Measurements from ENCODE around the gene ZSCAN21.
A peak's percentile ranks its signal among the peaks of the same experiment; 100 is the strongest.

Gene ZSCAN21

GRCh38 chr7:100079024-100079560 lies 29.5 kb downstream of the ZSCAN21 start (continued):
- TF ChIP-seq, protein P1, sequence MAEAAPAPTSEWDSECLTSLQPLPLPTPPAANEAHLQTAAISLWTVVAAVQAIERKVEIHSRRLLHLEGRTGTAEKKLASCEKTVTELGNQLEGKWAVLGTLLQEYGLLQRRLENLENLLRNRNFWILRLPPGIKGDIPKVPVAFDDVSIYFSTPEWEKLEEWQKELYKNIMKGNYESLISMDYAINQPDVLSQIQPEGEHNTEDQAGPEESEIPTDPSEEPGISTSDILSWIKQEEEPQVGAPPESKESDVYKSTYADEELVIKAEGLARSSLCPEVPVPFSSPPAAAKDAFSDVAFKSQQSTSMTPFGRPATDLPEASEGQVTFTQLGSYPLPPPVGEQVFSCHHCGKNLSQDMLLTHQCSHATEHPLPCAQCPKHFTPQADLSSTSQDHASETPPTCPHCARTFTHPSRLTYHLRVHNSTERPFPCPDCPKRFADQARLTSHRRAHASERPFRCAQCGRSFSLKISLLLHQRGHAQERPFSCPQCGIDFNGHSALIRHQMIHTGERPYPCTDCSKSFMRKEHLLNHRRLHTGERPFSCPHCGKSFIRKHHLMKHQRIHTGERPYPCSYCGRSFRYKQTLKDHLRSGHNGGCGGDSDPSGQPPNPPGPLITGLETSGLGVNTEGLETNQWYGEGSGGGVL (tag by site-specific recombination; IDR thresholded peaks at IDR 0.05), result no peak
- TF ChIP-seq ZNF426 (tag by site-specific recombination; IDR thresholded peaks at IDR 0.05) (no peak), KLF16 (tag by site-specific recombination; IDR thresholded peaks at IDR 0.05) (no peak), ZNF157 (tag by site-specific recombination; IDR thresholded peaks at IDR 0.05) (no peak), ZSCAN30 (tag by site-specific recombination; IDR thresholded peaks at IDR 0.05) (no peak), ZNF529 (tag by site-specific recombination; IDR thresholded peaks at IDR 0.05; ENCODE audit: insufficient replicate concordance) (no peak), ZNF624 (tag by site-specific recombination; IDR thresholded peaks at IDR 0.05) (no peak), ZNF2 (tag by site-specific recombination; IDR thresholded peaks at IDR 0.05) (no peak), ZNF510 (tag by site-specific recombination; IDR thresholded peaks at IDR 0.05; ENCODE audit: insufficient replicate concordance) (no peak), AEBP2 (tag by site-specific recombination; IDR thresholded peaks at IDR 0.05; ENCODE audit: borderline replicate concordance) (no peak), ZNF544 (tag by site-specific recombination; IDR thresholded peaks at IDR 0.05) (no peak), HOXD13 (CRISPR knock-in tag; IDR thresholded peaks at IDR 0.05; ENCODE audit: borderline replicate concordance) (no peak)
- TF ChIP-seq, protein P2, sequence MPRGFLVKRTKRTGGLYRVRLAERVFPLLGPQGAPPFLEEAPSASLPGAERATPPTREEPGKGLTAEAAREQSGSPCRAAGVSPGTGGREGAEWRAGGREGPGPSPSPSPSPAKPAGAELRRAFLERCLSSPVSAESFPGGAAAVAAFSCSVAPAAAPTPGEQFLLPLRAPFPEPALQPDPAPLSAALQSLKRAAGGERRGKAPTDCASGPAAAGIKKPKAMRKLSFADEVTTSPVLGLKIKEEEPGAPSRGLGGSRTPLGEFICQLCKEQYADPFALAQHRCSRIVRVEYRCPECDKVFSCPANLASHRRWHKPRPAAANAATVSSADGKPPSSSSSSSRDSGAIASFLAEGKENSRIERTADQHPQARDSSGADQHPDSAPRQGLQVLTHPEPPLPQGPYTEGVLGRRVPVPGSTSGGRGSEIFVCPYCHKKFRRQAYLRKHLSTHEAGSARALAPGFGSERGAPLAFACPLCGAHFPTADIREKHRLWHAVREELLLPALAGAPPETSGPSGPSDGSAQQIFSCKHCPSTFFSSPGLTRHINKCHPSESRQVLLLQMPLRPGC (tag by site-specific recombination; IDR thresholded peaks at IDR 0.05), result no peak

- TF ChIP-seq ZNF830 (tag by site-specific recombination; IDR thresholded peaks at IDR 0.05; ENCODE audit: low read depth) (no peak), ZBTB17 (tag by site-specific recombination; IDR thresholded peaks at IDR 0.05) (peak; percentile 86), ZNF24 (tag by site-specific recombination; IDR thresholded peaks at IDR 0.05) (no peak)
- Histone ChIP-seq H3K4me1 (ENCODE audit: control insufficient read depth, insufficient read depth, low read length) (no peaks in the 10 kb centered on the region), H3K4me3 (ENCODE audit: low read depth, low read length) (peak overlapping the region; percentile 100), H3K36me3 (ENCODE audit: control insufficient read depth in 2 of 2, insufficient read depth in 1 of 2, low read length in 2 of 2) (peaks cover 19 to 39% of the 10 kb centered on the region in 2 experiments; a peak in 2 of 3 replicates), H3K9me3 (ENCODE audit: control insufficient read depth, insufficient read depth, low read depth, low read length) (no peaks in the 10 kb centered on the region), H3K27ac (ENCODE audit: extremely low read depth, low read depth, low read length) (peak overlapping the region; percentile 27; the same call in 1 of the 2 replicates)
- CTCF ChIA-PET, result interaction anchor here (0.7 to 0.9 kb wide), 3 partner anchors 48 to 686 kb away, joined by 3 to 4 read pairs (median 3); partner anchors contain the start of gene TRIM4
- POLR2A ChIA-PET, result interaction anchor here (0.9 to 1.6 kb wide), 4 partner anchors 9 to 64 kb away, joined by 3 to 4 read pairs (median 4); no protein-coding TSS in a partner anchor
These were observed 31.4 kb downstream of the ZSCAN21 start for GRCh38 chr7:100080907-100081534.

- peaks cover 14 to 33% of the 10 kb centered on the region in 2 experiments; a peak in 2 of 3 replicates for H3K36me3 ChIP-seq (ENCODE audit: control insufficient read depth in 2 of 2, insufficient read depth in 1 of 2, low read length in 2 of 2)
- ChIA-PET CTCF (interaction anchor here (0.7 to 1.2 kb wide), 6 partner anchors 11 to 685 kb away, joined by 3 to 8 read pairs (median 4); no protein-coding TSS in a partner anchor), POLR2A (interaction anchor here (0.8 to 1.2 kb wide), 5 partner anchors 19 to 347 kb away, joined by 3 to 32 read pairs (median 4); partner anchors contain the start of genes AP4M1, MCM7, MEPCE and ZCWPW1)
- peak within 1 kb of the TSS; percentile 100 for H3K4me3 ChIP-seq (ENCODE audit: low read depth, low read length)
- peak within 1 kb of the TSS; percentile 37; the same call in 1 of the 2 replicates for H3K27ac ChIP-seq (ENCODE audit: extremely low read depth, low read depth, low read length)
- H3K4me1 ChIP-seq (ENCODE audit: control insufficient read depth, insufficient read depth, low read length), result no peaks in the 10 kb centered on the region
- H3K9me3 ChIP-seq (ENCODE audit: control insufficient read depth, insufficient read depth, low read depth, low read length), result no peaks in the 10 kb centered on the region
- TF ChIP-seq GLI2 (tag by site-specific recombination; IDR thresholded peaks at IDR 0.05; ENCODE audit: borderline replicate concordance, low read depth) (no peak), IKZF3 (tag by site-specific recombination; IDR thresholded peaks at IDR 0.05) (peak; percentile 59), MZF1 (tag by site-specific recombination; IDR thresholded peaks at IDR 0.05; ENCODE audit: borderline replicate concordance) (peak; percentile 64; the same call in 1 of the 2 replicates), ZNF239 (tag by site-specific recombination; IDR thresholded peaks at IDR 0.05) (no peak), ZNF19 (tag by site-specific recombination; IDR thresholded peaks at IDR 0.05; ENCODE audit: low read depth) (no peak), ZNF214 (tag by site-specific recombination; IDR thresholded peaks at IDR 0.05; ENCODE audit: borderline replicate concordance) (no peak), ZNF747 (tag by site-specific recombination; IDR thresholded peaks at IDR 0.05) (no peak)
- TF ChIP-seq, protein P1 (tag by site-specific recombination; IDR thresholded peaks at IDR 0.05), result no peak
These were observed 32.0 kb downstream of the ZSCAN21 start, which contains the start of gene ZNF3 for GRCh38 chr7:100081535-100082102. ZNF3 (minus strand) TSS chr7:100081723; CDS start chr7:100077357, 4,366 bp downstream.
